NCI-H526 treated with DMSO at 0.1 percent for 48 hours (cell line): ENCODE results near the gene PROKR2.
A peak's percentile ranks its signal among the peaks of the same experiment; 100 is the strongest.

Experiments
- DNase-seq: peaks from one replicate; lab custom pipeline; 2025; lab: John Stamatoyannopoulos, UW

PROKR2 gene

DNA sequence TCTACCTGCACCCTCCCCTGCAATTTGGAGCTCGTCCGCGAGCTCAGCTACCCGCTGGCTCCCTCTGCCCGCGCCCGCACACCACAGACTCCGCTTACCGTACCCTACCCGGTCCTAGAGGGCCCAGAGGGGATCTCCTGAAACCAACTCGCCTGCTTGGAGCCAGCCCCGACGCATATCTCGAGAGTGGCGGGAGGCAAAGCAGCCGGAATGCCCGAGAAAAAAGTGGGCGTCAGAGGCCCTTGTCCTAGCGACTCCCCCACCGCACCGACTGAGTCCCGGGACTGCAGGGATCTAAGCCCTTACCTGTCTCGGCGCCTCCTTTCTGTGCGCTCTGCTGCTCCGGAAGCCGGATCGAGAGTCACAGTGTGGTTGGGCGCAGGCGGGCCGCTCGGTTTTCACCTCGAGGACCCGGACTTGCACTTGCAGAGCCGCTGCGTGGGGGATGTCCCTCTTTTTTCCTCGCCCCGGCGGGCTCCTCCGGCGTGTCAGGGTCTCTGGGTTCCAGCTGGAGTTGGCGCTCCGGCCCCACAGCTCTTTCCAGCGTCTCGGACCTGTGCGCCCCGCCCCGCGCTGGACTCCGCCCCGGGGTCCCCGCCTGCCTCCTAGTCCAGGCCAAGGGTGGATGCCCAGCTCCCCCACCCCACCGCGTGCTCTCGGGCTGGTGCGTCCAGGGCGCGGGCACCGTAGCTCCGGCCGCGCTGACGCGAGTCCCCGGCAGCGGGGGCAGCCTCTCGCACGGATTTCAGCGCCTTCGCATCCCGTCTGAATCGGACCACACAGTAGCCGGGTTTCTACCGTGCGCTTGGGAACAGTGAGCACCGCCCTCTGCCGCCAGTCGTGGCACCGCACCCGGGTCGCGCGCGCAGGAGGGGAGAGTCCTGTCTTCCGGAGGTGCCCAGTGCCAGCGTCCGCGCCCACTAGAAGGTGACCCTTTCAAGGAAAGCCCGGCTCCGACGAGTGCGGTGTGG lies at the start of gene PROKR2:
Gene PROKR2 (minus strand): TSS at position 767 of the 971 bp plus-strand sequence. CDS start 2,585 bp downstream, outside the sequence.
- peak; percentile 5 for DNase-seq

DNA sequence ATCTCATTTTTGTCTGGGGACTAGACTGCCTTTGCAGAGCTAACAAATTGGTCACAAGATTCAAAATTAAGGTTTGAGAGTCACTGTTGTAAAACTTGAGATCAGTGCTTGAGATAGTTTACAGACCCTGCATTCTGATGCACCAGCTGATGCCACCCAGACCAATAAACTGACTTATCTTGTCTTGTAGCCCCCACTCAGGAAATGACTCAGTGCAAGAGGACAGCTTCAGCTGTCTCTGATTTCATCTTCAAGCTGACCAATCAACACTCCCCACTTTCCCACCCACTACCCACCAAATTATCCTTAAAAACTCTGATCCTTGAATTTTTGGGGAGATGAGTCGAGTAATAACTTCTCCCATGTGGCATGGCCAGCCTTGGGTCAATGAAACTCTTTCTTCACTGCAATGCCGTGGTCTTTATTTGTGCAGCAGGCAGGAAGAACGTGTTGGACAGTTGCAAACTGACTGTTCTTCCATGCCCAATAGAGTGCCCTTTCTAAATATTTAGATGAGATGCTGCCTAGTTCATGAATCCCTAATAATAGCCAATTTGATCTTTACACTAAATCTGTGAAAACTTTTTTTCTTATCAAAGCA lies 48.3 kb upstream of the PROKR2 start:
- no peak for DNase-seq

DNA sequence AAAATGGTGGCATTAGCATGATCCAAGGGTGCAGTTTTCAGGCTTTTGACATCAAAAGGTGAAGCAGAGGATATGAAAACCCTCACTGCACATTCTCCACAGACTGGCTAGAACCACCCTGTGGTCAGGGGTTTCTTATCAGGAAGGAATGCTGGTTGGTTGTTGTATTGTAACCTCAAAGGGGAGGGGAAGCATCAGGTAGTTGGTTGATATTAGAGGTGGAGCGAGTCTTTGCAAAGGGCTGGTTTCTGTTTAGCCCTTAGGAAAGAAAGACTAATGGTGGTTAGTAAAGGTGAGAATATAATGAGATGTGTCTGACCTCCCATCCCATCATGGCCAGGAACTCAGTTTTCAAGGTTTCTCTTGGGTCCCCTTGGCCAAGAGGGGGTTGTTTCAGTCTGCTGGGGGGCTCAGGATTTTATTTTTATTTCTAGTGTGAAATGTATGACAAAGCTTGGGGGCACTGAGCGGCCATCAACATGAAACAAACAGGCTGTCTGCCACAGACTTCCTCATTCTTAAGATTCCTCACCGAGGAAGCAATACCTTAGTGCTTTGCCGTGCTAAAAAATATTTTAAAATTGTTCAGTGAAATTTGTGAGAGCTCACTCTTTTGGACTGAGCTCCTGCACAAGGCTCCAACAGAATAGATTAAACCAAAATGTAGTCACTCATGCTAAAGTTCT lies 47.5 kb upstream of the PROKR2 start:
- no peak for DNase-seq

DNA sequence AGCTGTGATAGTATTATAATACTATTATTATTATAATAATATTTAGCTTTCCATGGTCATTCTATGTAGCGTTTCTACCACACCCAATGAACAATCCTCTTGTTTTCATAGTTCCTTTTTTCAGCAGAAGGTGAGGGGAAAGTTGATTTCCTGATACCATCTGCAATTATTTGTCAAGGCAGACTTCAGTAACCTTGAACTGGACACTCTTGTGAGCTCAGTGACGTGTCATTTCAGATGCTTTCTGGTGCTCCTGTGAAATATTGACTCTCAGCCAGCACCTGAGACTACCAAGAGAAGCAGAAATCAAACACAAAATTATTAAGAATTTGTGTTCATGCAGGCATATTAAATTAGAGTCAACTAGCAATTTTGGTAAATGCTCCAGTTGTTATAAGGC lies 46.0 kb upstream of the PROKR2 start:
- no peak for DNase-seq

DNA sequence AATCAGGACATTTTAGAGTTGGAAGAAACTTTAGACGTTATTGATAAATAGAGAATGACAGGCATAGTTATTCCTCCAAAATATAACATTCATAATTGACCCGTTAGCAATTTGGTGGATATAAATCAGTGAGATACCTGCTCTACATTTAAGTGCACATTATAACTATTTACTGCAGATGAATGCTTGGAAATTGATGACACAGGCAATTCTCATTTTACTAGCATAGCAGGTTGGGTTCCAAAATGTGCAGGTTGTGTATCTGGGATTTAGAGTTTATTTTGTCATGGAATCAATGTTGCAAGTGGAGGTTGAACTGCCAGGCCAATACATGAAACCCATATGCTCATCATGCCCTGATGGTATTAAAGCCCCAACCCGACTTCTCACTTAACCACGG lies 44.4 kb upstream of the PROKR2 start:
- DNase-seq, result no peak

DNA sequence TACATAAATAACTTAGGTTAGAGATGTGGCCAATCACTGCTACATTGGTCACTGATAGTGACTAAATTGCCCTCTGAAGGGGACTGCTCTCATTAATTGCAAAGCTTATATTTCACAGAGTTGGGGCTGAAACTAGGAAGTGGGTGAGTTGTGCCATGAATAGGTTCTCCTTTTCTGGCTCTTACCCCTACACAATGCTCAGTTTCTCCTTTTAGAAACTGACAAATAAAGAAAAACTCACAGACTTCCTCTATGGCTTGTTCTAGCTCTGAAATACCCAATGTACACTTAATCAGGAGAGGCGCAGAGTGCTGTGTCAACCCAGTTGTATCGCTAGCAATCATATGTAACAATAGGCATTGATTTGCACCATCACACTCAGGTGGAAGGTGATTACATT lies 41.2 kb upstream of the PROKR2 start:
- no peak for DNase-seq

DNA sequence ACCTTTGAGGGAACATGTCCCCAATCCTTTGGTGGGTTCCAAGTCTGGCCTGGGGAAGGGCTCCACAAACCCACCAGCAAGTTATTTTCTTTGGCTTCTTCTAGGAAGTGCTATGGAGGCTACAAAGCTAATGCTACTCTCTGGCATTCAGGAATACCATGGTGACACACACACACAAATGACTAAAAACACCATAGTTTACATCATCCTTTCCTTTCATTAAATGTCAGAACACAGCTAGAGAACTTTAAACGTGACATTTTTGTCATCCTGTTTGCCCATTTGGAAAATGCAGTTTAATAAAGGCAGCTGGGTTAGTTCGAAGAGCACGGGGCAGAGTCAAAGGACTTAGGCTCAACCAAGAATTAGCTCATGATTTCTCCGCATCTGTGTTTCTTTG lies 40.2 kb upstream of the PROKR2 start:
- DNase-seq, result no peak

DNA sequence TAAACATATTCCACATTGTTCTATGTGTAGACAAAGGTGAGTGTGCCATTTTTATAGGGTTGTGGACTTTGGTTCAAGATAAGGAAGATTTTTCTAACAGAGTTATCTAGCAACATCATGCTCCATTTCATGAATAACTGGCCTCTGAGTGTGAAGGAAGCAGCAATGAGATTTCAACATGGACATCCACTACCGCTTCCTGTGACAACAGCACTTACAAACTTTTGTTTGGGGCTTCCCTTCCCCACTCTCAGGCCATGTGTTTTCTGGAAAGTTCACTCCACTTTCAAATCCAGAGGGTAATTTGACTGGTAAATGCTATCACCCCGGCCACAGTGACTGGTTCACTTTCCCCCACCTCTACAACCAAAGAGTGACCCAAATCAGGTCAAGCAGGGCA lies 38.1 kb upstream of the PROKR2 start:
- no peak for DNase-seq

DNA sequence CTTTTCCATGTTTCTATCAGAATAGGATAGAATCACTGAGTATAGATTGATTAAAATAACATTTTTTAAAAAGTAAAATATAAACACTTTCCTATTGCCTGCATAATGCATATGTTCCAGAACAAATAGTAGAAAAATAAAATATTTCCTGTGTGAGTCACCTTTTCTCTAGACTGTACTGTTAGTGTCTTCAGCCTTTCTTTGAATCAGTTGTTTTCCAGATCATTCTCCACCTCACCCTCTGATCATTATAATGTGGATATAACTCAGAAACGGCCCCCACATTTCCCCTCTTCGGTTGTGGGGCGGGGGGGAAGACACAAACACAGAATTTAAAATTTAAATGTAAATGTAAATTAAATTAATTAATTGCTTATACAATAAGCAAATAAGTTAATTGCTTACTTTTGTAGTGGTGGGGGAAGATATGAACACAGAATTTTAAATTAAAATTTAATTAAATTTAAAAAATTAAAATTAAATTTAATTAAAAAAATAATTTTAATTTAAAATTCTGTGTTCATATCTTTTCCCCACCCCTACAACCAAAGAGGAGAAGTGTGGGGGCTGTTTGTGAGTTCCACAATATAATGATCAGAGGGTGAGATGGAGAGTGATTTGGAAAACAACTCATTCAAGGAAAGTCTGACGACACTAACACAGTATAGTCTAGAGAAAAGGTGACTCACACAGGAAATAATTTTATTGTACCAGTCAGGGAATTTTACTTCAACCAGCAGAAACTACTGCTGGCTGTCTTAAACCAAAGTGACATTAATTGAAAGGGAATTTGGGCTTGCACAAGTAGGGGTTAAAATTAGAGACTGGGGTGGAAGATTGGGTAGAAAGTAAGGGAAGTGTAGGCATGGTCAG lies 37.1 kb upstream of the PROKR2 start:
- no peak for DNase-seq

DNA sequence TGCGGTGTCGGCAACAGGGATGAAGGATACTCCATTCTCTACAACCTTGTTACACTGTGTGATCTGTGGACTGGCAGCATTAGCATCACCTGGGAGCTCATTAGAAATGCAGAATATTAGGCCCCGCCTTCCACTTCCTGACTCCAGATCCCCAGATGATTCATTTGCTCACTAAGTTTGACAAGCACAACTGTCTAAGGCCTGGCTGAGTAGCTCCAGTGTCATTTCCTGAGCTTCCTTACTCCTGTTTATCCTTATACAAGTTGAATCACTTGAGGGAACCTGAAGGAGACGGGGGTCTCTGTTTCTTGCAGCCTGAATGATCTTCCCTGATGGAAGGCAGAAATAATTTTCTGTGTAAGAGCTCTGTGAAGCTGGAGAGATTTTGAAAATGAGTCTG lies 32.7 kb upstream of the PROKR2 start:
- DNase-seq, result no peak

DNA sequence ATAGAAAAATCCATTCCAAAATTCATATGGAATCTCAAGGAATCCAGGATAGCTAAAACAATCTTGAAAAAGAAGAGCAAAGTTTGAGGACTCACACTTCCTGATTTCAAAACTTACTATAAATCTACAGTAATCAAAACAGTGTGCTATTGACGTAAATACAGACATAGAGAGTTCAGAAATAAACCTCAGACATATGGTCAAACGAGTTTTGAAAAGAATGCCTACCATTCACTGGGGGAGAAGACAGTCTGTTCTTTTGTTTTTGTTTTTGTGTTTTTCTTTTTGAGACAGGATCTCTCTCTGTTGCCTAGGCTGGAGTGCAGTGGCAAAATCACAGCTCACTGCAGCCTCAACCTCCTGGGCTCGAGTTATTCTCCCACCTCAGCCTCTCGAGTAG lies 25.3 kb upstream of the PROKR2 start:
- no peak for DNase-seq

DNA sequence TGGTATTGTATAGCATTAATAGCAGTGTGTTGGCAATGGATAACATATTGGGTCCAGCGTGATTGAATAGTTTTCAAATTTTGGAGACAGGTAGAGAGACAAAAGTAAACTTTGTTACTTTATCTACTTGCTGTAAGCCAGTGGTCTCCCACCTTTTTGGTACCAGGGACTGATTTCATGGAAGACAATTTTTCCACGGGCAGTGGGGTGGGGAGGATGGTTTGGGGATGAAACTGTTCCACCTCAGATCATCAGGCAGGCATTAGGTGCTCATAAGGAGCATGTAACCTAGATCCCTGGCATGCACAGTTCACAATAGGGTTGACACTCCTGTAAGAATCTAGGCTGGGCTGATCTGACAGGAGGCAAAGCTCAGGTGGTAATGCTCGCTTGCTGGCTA lies 14.6 kb upstream of the PROKR2 start:
- no peak for DNase-seq

DNA sequence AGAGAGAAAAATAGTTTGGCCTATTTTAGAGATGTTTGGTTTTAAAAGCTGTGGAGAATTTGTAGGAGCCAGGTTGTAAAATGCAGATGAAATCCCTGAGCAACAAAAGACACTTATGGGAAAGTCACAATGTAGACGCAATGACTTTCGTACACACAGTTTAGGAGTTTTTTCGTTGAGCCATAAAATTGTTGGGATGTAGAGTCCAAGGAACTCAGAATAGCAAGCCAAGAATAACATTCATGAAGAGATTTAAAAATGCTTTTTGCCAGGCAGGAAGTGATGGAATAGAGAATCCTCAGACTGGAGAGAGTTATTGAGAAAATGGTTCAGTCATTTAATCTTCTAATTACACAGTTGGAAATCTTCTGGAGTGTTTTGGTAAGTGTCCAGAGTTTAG lies 11.5 kb upstream of the PROKR2 start:
- no peak for DNase-seq

DNA sequence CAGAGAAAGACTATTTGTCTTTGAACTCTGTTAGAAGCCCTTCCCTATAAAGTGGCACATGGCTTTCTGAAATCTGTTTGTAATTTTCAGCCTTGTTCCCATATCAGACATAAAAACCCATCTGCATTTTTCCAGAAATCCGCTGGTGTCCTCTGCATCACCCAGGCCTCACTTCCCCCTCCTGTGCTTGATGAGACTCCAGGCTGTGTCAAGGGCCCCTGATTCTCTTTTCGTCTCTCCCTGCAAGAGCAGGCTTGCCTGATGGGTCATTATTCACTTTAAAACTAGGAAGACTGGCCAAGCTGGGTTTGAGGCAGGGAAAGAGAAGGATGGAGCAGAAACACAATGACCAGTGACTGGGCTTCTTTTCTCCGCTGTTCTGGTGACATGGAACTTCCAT lies 10.6 kb upstream of the PROKR2 start:
- no peak for DNase-seq

DNA sequence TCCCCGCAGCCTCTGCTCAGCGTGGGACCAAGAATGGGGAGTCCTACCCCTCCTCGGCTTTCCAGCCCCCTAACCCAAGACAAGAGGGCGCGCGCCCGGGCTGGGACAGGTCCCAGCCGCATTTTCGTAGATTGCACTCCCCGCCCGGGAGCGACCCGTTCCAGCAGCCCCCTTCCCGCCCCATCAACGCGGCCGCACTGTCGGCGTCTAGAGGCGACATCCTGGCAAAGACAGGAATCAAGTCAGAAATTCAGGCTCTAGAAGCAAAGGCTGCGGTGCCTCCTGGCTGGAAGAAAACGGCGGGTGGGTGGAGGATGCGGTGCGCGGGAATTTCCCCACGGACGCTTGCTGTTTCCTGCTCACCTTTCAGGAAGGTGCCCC lies 957 bp downstream of the PROKR2 start:
- DNase-seq, result no peak

DNA sequence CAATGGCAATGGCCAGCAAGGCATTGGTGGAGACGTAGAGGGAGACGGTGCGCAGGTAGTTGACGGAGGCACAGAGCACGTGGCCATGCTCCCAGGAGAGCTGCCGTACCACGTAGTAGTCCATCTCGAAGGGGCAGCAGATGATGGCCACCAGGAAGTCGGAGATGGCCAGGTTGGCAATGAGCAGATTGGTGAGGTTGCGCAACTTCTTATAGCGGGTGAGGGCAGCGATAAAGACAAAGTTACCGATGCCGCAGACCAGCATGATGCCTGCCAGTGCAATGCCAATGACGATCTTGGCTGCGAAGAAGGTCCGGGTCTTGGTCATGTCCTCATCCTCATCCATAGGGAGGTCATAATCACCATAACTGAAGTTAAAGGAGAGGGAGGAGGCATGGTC lies 2.8 kb downstream of the PROKR2 start:
- DNase-seq, result no peak

DNA sequence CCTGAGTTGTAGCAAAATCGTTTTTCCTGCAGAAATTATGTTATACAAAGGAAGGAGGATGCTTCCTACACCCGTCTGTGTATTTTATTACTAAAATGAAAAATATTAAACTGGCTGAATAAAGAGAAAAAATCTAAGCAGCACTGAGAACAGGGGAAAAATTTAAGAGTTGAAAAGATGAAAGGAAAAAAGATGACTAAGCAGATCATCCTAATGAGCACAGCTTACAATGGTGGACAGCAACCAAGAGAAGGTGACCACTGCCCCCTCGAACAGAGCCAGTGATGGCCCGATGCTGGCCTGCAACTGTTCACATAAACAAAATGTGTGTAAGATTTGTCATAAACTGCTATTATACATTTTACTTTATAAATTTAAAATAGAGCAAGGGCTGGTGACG lies 4.2 kb downstream of the PROKR2 start:
- DNase-seq, result no peak

DNA sequence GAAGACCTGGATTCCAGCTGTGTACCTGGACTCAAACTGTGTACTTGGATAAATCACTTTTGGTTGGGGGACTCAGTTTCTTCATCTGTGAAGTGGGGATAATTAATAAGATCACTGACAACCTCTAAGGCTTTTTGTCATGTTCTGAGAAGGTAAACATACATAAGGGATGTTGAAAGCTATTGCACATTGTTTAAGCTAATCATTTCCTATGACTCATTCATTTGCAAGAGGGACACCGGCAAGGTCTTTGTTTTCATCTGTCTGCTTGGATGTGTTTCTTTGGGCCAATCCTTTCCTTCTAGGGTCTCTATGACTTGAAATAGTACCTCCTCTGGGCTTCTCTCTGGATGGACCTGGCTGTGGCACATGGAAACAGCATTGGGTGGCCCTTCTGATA lies 6.8 kb downstream of the PROKR2 start:
- no peak for DNase-seq

DNA sequence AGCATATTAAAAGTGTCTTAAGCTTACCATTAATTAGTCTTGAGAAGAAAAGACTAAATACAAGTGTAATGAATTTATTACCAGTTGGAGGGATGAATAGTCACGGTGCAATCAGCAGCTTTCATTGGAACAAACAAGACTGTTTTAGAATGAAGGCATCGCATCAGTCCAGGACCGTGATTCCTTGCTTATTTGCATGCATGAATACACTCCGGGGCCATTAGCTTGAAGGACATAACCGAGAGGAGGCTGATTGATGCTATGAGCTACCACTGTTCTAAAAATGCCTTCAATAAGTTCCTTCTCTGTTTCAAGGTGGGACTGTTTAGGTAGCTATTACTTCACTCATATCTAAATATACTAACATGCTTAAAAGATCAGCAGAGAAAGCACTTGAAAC lies 17.9 kb downstream of the PROKR2 start:
- no peak for DNase-seq

DNA sequence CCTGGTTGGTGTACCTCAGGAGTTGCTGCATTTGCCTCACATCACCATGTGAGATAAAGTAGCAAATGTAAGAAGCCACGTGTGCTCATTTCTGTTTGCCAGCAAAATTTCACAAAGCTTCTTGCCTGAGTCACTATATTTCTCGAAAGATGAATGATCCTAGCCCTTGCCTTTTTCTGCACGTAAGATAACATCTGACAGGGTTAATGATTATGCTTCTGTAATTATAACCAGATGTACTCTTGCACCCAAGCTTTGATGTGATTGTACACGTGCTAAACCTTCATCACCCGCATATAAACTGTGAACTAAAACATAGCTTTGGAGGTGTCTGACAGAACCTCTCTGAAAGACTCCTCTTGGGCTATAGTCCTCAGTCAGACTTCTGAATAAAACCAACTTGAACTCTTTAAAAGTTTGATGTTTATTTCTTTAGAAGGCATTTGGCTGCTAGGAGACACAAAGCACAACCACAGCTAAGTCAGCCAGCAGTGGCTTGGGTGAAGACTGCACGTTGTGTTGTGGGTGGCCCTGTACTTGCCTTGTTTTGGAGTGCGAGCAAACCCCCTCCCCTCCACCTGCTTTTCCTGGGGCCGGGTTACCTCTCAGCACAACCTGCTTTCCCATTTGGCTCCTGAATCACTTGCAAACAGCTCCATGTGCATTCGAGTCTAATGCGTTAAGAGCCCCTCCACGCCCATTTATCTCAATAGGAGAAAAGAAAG lies 19.3 kb downstream of the PROKR2 start:
- no peak for DNase-seq

DNA sequence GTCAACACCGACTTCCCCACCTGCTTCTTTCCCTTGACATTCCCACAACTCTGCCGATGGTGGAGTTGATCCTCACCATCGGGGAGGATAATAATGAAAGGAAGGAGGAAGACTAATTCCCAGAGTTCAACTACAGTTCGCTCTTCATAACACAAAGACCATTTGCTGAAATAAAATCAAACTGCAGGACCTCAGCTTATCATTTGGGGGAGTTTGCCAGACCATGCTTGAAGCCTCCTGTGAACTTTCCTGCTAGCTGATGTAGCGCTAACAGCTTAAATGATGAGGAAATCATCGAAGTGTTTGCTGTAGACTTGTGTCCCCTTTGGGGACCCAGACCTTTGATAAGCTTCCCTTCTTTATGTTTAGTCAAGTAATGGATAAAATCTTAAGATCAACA lies 26.2 kb downstream of the PROKR2 start:
- DNase-seq, result no peak
